Right lobe of liver (tissue), 4 donors: Measurements from ENCODE around the gene ATOH8.

Experiments used
- CTCF ChIP-seq, 4 donors: fragments of 200-600 bp in 3 of 4; fragments of 450-650 bp in 1 of 4; IDR thresholded peaks; one replicate each; pipeline versions ENCODE4 v1.5.1 to v1.8.0; 2016 to 2022; ENCODE audit warnings: antibody characterized with exemption in 4 of 4, mild to moderate bottlenecking in 2 of 4
- POLR2A ChIP-seq: fragments of 450-650 bp; IDR thresholded peaks from one replicate; pipeline ENCODE4 v1.6.1; 2017; ENCODE audit warnings: antibody characterized with exemption, mild to moderate bottlenecking
- donor health status: DM: no; HTN: no; CAD: no.
- donor health status: DM: no; HTN: no; CAD: no.
- donor health status: DM: no; HTN: yes; CAD: no.

DNA sequence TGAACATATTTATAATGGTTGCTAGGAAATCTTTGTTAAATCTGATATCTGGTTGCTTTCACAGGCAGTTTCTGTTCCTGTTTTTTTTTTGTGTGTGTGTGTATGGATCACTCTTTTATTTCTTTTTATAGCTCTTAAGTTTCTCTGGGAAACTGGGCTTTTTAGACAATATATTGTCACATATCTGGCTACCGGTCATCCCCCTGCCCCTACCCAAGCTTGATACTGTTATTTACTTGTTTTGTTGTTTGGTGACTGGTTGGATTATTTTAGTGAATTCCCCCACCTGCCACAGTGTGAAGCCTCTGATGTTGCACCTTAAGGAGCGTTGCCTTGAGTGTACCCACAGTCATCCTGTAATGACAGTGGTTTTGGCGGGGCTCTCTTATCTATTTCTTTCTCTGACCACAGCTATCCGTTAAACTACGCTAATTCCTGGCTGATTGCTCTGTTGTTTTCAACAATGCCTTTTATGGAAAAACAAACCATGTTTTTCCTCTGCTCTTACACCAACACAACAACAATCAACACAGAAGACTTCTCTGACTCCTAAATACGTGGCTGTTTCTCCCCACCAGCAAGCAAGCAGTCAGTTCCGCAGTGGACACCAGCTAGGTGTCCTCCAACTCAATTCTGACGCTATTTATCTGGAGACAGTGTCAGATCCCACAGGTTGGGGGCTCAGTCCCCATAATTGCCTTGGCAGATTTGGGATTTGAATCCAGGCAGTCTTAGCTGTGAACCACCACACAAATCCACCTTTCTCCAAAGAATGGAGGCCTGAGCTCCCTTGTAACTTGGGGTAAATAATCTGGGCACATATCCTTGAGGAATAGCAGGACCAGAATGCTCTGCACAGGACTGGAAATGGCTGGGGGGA is 48.8 kb upstream of the ATOH8 start:
- TF ChIP-seq CTCF (IDR thresholded peaks at IDR 0.05) (no peak), POLR2A (no peak)
